Measurements from ENCODE around the gene SLC28A1.
A peak's percentile ranks its signal among the peaks of the same experiment; 100 is the strongest.

Gene SLC28A1

DNA sequence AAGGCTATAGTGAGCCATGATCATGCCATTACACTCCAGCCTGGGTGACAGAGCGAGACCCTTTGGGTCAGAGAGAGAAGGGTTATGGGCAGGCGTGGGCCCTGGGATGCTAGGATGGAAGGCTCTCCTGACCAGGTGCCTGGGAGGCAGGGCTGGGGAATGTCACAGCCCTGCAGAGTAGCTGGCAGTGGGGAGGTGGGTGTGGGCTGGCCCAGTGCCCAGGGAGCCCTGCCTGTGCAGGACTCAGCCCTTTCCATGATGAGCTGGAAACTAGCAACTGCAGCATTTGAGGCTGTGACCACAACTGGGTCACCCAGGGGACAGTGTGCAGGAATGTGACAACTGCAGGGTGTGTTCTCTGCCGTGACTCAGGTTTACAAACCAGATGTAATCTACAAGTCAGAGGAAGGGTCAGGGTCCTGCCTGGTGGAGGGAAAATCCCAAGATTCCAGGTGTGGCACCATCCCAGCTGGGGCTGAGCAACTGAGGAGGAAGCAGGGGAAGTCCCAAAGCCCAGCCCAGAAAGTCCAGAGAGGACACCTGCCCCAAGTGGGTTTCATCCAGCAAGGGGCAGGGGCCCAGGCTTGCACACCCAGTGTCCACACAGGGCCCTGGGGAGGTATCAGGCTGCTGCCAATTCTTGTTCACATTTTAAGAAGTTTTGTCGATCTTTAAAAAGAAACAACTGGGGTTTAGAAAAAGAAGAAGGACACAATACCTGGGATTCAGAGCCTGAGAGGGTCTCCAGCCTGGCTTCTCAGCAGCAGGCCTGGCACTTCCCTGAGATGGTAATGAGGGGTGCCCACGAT is 45.5 kb downstream of the SLC28A1 start:
- Histone ChIP-seq H3K4me3 (ENCODE audit: low read depth, low read length) (no peak overlapping the region), H3K27ac (no peak overlapping the region), H3K36me3 (replicated peaks) (no peaks in the 10 kb centered on the region), H3K27me3 (replicated peaks) (no peaks in the 10 kb centered on the region)
- TF ChIP-seq, protein P1, sequence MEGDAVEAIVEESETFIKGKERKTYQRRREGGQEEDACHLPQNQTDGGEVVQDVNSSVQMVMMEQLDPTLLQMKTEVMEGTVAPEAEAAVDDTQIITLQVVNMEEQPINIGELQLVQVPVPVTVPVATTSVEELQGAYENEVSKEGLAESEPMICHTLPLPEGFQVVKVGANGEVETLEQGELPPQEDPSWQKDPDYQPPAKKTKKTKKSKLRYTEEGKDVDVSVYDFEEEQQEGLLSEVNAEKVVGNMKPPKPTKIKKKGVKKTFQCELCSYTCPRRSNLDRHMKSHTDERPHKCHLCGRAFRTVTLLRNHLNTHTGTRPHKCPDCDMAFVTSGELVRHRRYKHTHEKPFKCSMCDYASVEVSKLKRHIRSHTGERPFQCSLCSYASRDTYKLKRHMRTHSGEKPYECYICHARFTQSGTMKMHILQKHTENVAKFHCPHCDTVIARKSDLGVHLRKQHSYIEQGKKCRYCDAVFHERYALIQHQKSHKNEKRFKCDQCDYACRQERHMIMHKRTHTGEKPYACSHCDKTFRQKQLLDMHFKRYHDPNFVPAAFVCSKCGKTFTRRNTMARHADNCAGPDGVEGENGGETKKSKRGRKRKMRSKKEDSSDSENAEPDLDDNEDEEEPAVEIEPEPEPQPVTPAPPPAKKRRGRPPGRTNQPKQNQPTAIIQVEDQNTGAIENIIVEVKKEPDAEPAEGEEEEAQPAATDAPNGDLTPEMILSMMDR (IDR thresholded peaks at IDR 0.05; ENCODE audit: low read depth, low read length, missing control alignments), result no peak
- DNase-seq, result peak; percentile 86
- in situ Hi-C loops (cut with HindIII; ENCODE audit: low pct_ligation_motif_present, low sequenced_read_pairs), result no loop called here

DNA sequence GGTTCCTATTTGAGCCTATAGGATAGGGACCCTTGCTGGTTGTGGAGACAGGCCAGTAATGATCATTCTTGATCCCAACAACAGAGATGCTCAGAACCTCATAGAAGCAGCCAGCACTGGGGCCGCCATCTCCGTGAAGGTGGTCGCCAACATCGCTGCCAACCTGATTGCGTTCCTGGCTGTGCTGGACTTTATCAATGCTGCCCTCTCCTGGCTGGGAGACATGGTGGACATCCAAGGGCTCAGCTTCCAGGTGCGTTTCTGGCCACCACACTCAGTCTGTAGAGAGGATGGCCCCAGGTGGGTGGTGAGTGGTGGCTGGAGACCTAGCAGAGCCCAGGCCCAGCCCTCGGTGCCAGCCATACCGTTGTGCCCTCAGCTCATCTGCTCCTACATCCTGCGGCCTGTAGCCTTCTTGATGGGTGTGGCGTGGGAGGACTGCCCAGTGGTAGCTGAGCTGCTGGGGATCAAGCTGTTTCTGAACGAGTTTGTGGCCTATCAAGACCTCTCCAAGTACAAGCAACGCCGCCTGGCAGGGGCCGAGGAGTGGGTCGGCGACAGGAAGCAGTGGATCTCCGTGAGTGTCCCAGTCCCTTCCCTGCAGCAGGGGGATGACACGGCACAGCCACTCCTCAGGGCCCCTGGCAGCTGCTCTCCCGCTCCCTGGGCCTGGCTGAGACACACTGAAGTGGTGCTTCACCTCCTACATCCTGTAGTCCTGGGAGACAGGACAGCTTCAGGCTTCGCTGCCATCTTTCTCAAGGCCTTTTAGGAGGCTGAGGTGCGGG is 50.7 kb downstream of the SLC28A1 start:
- Histone ChIP-seq H3K27me3 (replicated peaks) (no peaks in the 10 kb centered on the region), H3K36me3 (replicated peaks) (no peaks in the 10 kb centered on the region), H3K4me3 (ENCODE audit: low read depth, low read length) (no peak overlapping the region), H3K27ac (no peak overlapping the region)
- TF ChIP-seq, protein P1 (IDR thresholded peaks at IDR 0.05; ENCODE audit: low read depth, low read length, missing control alignments), result peak; percentile 51
- DNase-seq, result no peak
- in situ Hi-C loops (cut with HindIII; ENCODE audit: low pct_ligation_motif_present, low sequenced_read_pairs), result no loop called here

DNA sequence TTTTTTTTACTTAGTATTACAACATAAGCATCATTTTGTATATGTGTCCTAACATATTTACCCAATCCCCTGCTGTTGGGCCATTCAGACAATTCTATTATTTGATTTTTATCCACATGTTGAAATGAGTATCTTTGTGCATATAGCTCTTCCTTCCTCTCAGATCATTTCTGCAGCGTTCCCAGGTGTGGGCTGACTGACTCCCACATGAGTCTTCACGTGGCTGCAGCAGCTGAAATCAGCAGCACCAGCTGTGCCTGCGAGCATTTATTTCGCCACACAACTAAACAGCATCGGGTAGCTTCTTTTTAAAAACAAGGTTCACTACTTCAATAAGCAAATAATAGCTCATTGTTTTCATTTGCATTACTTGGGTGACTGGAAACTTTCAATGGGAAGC is 52.7 kb downstream of the SLC28A1 start:
- Histone ChIP-seq H3K36me3 (replicated peaks) (no peaks in the 10 kb centered on the region), H3K27me3 (replicated peaks) (no peaks in the 10 kb centered on the region), H3K27ac (no peak overlapping the region), H3K4me3 (ENCODE audit: low read depth, low read length) (no peak overlapping the region)
- TF ChIP-seq, protein P1 (IDR thresholded peaks at IDR 0.05; ENCODE audit: low read depth, low read length, missing control alignments), result no peak
- in situ Hi-C loops (cut with HindIII; ENCODE audit: low pct_ligation_motif_present, low sequenced_read_pairs), result no loop called here
- no peak for DNase-seq

DNA sequence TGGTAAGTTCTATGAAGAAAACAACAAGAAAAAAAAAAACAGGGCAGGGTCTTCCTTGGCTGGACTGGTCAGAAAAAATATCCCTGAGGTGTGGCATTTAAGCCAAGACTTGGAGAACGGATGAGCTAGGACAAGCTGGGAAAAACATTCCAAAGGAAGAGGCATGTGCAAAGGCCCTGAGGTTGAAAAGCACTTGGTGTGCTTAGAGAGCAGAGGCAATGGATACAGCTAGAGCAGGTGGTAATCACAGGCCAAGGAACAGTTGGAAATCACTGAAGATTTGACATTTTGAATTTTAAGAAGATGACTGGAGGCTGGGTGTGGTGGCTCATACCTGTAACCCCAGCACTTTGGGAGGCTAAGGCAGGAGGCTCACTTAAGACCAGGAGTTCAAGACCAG is 54.3 kb downstream of the SLC28A1 start:
- no peak for DNase-seq
- Histone ChIP-seq H3K27ac (no peak overlapping the region), H3K36me3 (replicated peaks) (no peaks in the 10 kb centered on the region), H3K4me3 (ENCODE audit: low read depth, low read length) (no peak overlapping the region), H3K27me3 (replicated peaks) (no peaks in the 10 kb centered on the region)
- in situ Hi-C loops (cut with HindIII; ENCODE audit: low pct_ligation_motif_present, low sequenced_read_pairs), result no loop called here
- TF ChIP-seq, protein P1 (IDR thresholded peaks at IDR 0.05; ENCODE audit: low read depth, low read length, missing control alignments), result no peak

DNA sequence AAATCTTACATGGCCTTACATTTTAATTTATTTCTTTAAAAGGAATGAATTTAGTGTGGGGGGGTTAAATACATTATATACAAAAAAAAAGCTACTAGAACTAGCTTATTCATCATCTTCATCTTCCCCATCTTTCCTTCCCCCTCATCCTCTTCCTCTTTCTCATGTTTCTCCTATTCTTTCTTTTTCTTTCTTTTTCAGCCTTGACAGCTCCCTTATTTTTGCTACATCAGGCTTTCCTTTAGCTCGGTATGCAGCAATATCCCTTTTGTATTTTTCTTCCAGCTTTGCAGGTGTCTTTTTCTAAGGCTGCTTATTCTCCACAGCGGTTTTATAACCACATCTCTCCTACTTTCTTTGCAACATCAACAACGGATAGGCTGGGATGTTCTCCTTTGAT is 55.9 kb downstream of the SLC28A1 start:
- TF ChIP-seq, protein P1 (IDR thresholded peaks at IDR 0.05; ENCODE audit: low read depth, low read length, missing control alignments), result no peak
- no peak for DNase-seq
- in situ Hi-C loops (cut with HindIII; ENCODE audit: low pct_ligation_motif_present, low sequenced_read_pairs), result no loop called here
- no peak overlapping the region for H3K27ac ChIP-seq
- H3K4me3 ChIP-seq (ENCODE audit: low read depth, low read length), result no peak overlapping the region
- no peaks in the 10 kb centered on the region for H3K27me3 ChIP-seq (replicated peaks)
- no peaks in the 10 kb centered on the region for H3K36me3 ChIP-seq (replicated peaks)
